Endothelial cell of umbilical vein (primary cell): Measurements from ENCODE around the gene TH.

Source experiments
- CTCF ChIP-seq, 2 donors: IDR thresholded peaks; 1 replicate in 1 of 2; 2 replicates in 1 of 2; pipeline ENCODE4 v1.5.1; 2011; ENCODE audit warnings: low read length in 2 of 2, mild to moderate bottlenecking in 2 of 2, moderate library complexity in 2 of 2, control low read depth in 1 of 2, inconsistent platforms in 1 of 2, low read depth in 1 of 2; ENCODE audit not compliant: insufficient read depth in 1 of 2; ENCODE audit errors: extremely low read depth in 1 of 2
- FOS ChIP-seq: IDR thresholded peaks from 2 replicates; pipeline ENCODE4 v1.6.1; 2011; ENCODE audit warnings: mild to moderate bottlenecking, low read length, moderate library complexity, borderline replicate concordance; ENCODE audit not compliant: insufficient read depth
- MAX ChIP-seq: IDR thresholded peaks from 2 replicates; pipeline ENCODE4 v1.6.1; 2011; ENCODE audit not compliant: insufficient read depth, insufficient read length
- POLR2A ChIP-seq: IDR thresholded peaks from 2 replicates; pipeline ENCODE4 v1.6.1; 2012; ENCODE audit warnings: low read depth, mild to moderate bottlenecking, control low read depth, low read length
- POLR2AphosphoS5 ChIP-seq: IDR thresholded peaks from 2 replicates; pipeline ENCODE4 v1.6.1; 2012; ENCODE audit warnings: low read depth, mild to moderate bottlenecking, control low read depth, low read length, moderate library complexity; ENCODE audit not compliant: insufficient read depth

GRCh38 chr11:2116680-2117079 is 54.9 kb downstream of the TH start:
- no peak for TF ChIP-seq MAX
- TF ChIP-seq CTCF (IDR thresholded peaks at IDR 0.05; ENCODE audit: extremely low read depth in 1 of 2, insufficient read depth in 1 of 2, low read depth in 1 of 2, low read length in 2 of 2): no peak
- TF ChIP-seq POLR2A: no peak
- no peak for TF ChIP-seq POLR2AphosphoS5
- no peak for TF ChIP-seq FOS
